ENCODE data around the gene ZNF234.
"Not testable (repeated sequence)": the region's sequence is repeated elsewhere in the genome, so short reads cannot be mapped to it uniquely, and the experiment has no call there.

Gene ZNF234

GRCh38 chr19:44141191-44142058 lies at the start of gene ZNF234:
ZNF234 (plus strand) TSS chr19:44141554; CDS start chr19:44144633, 3,079 bp downstream.
- peak; percentile 66 for DNase-seq

- DNase-seq: no peak
Observed at GRCh38 chr19:44092108-44092507, 49.2 kb upstream of the ZNF234 start.

DNA sequence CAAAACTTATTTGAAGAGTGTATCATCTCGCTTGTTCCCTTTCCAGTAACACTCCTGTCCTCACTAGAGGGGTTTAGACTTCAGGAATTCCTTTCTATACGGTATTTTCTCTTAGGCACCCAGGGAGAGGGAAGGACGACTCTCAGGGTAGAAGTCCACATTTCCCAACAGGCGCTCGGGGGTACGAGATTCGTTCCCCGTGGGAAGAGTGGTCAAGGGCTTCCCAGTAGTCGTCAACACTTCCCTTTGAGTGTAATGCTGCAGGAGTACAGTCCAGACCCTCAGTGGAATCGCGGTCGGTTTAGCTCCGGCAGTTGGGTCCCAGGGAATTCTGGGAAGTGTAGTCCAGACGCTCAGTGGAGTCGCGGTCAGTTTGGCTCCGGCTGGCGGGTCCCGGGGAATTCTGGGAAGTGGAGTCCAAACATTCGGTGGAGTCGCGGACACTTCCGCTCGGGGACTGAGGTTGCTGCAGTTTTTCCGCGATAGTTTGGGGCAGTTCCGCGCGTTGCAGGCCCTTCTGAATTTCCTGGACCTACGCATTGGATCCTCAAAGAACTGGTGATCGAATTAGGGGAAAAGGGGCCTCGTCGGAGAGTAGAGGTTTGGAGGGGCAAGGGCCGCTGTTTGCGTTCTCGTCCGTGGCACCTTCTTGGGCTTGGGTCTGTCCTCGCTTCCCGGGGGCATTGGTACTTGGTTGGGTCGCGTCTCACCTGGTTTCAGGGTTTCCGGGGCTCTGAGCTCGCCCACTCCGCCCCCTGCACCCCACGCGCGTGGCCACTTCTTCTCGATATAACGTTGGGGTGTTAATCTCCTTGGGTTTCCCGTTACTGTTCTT lies 47.2 kb upstream of the ZNF234 start, which contains the start of gene ZNF224:
Gene ZNF224 (plus strand): TSS at position 431 of the 835 bp plus-strand sequence. CDS start 3,513 bp downstream, outside the sequence.
- DNase-seq: peak; percentile 84

DNA sequence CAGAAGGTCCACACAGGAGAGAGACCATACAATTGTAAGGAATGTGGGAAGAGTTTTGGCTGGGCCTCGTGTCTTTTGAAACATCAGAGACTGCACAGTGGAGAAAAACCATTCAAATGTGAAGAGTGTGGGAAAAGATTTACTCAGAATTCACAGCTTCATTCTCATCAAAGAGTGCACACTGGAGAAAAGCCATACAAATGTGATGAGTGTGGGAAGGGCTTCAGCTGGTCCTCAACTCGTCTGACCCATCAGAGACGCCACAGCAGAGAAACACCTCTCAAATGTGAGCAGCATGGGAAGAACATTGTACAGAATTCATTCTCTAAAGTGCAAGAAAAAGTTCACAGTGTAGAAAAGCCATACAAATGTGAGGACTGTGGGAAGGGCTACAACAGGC lies 33.6 kb upstream of the ZNF234 start:
- DNase-seq: no peak

DNA sequence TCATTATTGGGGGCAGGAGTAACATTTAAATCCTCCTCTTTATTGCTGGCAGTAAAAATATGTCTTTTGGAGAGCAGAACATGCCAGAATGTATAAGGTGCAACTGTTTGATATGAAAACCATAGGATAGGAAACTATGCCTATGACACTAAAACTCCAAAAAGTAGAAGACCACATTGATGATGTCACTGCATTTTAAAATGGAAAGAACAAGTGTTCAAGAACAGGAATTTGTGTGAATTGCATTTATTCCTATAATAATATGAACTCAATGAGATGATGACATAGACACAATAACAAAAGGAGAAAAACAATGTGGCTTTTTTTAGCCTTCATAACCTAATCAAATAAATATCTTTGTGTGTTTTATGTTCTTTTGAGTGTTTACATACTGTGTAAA lies 31.9 kb upstream of the ZNF234 start:
- DNase-seq: no peak

DNA sequence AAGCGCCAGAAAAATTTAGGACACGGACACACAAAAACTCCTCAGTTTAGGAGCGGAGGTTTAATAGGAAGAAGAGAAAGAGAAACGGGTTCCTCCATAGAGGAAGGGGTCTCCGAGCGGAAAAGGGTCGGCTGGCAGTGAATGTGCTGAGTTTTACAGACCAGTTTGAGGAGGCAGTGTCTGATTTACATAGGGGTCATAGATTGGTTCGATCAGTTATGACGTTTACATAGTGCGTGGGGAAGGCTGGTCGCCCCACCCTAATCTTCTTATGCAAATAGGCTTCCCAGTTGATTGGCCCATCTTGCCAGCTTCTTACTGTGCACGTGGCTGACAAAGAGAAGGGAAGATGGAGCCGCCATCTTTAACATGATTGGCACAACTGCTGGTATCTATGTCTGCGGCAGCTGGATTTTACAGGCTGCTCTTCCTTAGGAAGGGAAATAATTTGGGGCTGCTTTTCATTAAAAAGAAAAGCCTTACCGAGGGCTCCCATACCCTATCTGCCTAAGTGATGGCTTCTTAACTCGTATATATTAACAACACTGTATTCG lies 29.4 kb upstream of the ZNF234 start:
- DNase-seq: no peak

- no peak for DNase-seq
Observed at GRCh38 chr19:44112802-44113137, 28.6 kb upstream of the ZNF234 start.

- DNase-seq: peak; percentile 92
Observed at GRCh38 chr19:44113138-44113783, 28.1 kb upstream of the ZNF234 start, which contains the start of gene ZNF225. ZNF225 (plus strand) TSS chr19:44113399; CDS start chr19:44115828, 2,429 bp downstream.

DNA sequence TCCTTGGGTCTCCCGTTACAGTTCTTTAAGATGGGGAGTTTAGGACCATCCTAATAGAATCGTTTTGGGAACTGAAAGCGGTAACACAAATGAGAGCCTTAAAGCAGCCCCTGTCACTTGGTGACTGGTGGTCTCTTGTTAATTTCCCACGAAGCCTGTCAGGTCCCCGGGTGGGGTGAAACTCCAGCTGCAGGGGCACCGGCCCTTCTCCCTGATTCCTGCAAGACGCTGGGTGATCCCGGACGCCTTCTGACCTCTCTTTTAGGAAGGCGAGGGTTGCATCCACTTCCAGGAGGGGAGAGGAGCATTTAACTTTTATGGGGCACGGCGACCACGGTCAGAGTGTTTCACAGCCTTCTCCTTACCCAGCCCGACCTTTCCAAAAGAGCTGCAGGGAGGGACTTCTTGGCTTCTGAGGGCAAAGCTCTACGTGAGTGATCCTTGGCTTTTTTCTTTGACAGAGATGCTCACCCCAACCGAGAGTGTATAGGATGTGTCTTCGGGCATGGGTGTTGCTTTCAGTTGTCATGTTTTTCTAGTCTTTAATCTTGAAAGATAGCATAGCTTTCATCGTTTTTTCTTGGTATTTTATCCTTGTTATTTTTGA lies 27.5 kb upstream of the ZNF234 start:
- no peak for DNase-seq

GRCh38 chr19:44121162-44121561 lies 20.2 kb upstream of the ZNF234 start:
- not testable (repeated sequence) for DNase-seq

- no peak for DNase-seq
Observed at GRCh38 chr19:44131955-44132354, 9.4 kb upstream of the ZNF234 start.

DNA sequence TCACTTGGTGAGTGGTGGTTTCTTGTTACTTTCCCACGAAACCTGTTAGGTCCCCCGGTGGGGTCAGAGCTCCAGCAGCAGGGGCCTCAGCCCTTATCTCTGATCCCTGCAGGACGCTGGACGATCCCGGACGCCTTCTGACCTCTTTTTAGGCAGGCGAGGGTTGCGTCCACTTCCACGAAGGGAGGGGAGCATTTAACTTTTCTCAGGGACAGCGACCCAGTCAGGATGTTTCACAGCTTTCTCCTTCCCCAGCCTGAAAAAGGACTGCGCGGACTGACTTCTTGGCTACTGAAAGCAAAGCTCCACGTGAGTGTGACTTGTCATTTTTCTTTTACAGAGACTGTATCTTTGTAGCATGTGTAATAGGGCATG lies 692 bp downstream of the ZNF234 start:
- DNase-seq: no peak

DNA sequence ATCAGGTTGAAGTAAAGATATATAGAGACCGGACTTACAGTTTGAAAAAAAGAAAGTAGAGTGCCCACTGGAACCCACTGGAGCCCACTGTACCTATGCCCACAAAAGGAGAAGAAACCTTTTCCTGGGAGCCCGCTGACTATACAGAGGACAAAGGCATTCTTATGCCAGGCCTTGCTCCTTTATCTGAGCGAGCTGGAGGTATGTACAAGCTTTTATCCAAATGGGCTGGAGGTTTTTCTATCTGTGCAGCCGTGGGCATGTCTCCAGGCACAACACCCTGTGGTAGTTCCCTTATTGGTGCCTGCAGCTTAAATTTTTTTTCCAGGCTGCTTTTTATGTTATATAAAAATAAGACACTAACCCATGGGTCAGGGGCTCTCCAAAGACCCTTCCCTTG lies 8.4 kb downstream of the ZNF234 start:
- DNase-seq: no peak

DNA sequence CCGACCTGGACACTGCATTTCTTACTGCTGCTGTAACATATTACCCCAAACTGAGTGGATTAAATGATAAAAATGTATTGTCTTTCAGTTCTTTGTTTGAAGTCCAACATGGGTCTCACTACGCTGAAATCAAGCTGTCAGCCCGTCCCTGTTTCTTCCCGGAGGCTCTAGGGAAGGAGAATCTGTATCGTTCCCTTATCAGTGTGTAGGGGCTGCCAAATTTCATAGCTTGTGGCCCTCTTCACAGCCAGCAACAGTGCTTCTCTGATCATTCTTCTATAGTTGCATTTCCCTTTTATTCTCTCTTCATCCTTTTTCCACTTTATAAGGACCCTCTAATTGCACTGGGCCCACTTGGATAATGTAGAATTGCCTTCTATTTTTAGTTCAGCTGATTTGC lies 10.1 kb downstream of the ZNF234 start:
- no peak for DNase-seq

DNA sequence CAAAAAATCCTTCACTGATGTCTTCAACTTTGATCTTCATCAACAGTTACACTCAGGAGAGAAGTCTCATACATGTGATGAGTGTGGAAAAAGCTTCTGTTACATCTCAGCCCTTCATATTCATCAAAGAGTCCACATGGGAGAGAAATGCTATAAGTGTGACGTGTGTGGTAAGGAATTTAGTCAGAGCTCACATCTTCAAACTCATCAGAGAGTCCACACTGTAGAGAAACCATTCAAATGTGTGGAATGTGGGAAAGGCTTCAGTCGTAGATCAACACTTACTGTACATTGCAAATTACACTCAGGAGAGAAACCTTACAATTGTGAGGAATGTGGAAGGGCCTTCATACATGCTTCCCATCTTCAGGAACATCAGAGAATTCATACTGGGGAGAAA lies 15.1 kb downstream of the ZNF234 start:
- DNase-seq: no peak

GRCh38 chr19:44163789-44164188 lies 22.4 kb downstream of the ZNF234 start:
- DNase-seq: no peak

GRCh38 chr19:44164327-44164672 lies 22.9 kb downstream of the ZNF234 start:
- no peak for DNase-seq

- DNase-seq: peak; percentile 86
Observed at GRCh38 chr19:44164673-44165512, 23.5 kb downstream of the ZNF234 start, which contains the start of gene ZNF226. ZNF226 (plus strand) TSS chr19:44165100; CDS start chr19:44170081, 4,981 bp downstream.

DNA sequence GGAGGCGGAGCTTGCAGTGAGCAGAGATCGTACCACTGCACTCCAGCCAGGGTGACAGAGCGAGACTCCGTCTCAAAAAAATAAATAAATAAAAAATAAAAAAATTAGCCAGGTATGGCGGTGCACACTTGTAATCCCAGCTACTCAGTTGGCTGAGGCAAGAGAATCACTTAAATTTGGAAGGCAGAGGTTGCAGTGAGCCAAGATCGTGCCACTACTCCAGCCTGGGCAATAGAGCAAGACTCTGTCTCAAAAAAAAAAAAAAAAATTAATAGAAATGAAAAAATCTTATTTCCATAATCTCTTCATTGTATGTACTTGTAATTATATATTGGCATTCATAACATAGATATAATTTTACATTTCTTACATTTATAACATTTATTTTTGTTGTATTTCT lies 29.3 kb downstream of the ZNF234 start:
- not testable (repeated sequence) for DNase-seq

DNA sequence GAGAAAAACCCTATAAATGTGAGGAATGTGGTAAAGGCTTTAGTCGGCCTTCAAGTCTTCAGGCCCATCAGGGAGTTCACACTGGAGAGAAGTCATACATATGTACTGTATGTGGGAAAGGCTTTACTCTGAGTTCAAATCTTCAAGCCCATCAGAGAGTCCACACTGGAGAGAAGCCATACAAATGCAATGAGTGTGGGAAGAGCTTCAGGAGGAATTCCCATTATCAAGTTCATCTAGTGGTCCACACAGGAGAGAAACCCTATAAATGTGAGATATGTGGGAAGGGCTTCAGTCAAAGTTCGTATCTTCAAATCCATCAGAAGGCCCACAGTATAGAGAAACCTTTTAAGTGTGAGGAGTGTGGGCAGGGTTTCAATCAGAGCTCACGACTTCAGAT lies 35.2 kb downstream of the ZNF234 start:
- DNase-seq: no peak

DNA sequence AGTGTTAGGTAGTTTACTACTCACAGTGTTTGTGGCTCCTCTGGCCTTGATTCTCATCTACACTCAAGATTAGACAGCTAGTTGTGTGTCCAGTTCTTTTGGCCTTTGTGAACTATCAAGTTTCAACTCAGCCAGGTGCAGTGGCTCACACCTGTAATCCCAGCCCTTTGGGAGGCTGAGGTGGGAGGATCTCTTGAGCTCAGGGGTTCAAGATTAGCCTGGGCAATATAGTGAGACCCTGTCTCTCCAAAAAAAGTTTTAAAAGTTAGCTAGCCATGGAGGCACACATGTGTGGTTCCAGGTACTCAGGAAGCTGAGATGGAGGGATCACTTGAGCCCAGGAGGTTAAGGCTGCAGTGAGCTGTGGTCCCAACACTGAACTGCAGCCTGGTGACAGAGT lies 39.6 kb downstream of the ZNF234 start:
- DNase-seq: no peak

GRCh38 chr19:44182145-44182544 lies 40.8 kb downstream of the ZNF234 start:
- DNase-seq: no peak

All from CD4-positive, alpha-beta T cell treated with Interferon gamma for 1 hour (primary cell).